ENCODE data around the gene SERPIND1.
A peak's percentile ranks its signal among the peaks of the same experiment; 100 is the strongest.

The SERPIND1 gene

GRCh38 chr22:20744456-20744855, 29.5 kb upstream of the SERPIND1 start:
- in situ Hi-C loops (cut with MboI; ENCODE audit: low sequenced_read_pairs, unreplicated experiment): no loop called here
- TF ChIP-seq, protein P1, sequence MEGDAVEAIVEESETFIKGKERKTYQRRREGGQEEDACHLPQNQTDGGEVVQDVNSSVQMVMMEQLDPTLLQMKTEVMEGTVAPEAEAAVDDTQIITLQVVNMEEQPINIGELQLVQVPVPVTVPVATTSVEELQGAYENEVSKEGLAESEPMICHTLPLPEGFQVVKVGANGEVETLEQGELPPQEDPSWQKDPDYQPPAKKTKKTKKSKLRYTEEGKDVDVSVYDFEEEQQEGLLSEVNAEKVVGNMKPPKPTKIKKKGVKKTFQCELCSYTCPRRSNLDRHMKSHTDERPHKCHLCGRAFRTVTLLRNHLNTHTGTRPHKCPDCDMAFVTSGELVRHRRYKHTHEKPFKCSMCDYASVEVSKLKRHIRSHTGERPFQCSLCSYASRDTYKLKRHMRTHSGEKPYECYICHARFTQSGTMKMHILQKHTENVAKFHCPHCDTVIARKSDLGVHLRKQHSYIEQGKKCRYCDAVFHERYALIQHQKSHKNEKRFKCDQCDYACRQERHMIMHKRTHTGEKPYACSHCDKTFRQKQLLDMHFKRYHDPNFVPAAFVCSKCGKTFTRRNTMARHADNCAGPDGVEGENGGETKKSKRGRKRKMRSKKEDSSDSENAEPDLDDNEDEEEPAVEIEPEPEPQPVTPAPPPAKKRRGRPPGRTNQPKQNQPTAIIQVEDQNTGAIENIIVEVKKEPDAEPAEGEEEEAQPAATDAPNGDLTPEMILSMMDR (IDR thresholded peaks at IDR 0.05; ENCODE audit: borderline replicate concordance, control extremely low read depth, extremely low read depth, insufficient read depth, missing control alignments): no peak
- DNase-seq (ENCODE audit: low spot score): no peak

DNA sequence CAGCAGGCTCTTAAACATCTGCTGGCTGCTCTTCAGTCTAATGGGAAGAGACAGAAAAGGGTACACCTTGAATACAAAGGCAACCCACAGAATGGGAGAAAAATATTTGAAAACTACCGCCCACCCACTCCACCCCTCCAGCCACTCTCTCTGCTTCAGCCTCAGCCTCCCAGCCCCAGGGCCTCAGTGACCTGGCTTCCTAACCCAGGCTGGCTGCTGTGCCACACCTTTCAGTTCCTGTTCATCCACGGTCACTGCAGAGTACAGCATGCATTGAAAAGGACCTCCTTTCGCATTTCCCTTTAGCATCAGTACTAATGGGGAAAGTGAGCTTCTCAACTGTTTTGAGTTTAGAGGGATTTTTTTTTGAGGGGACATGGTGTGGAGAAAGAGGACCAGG, 28.8 kb upstream of the SERPIND1 start:
- in situ Hi-C loops (cut with MboI; ENCODE audit: low sequenced_read_pairs, unreplicated experiment): no loop called here
- no peak for DNase-seq (ENCODE audit: low spot score)
- TF ChIP-seq, protein P1 (IDR thresholded peaks at IDR 0.05; ENCODE audit: borderline replicate concordance, control extremely low read depth, extremely low read depth, insufficient read depth, missing control alignments): no peak

- in situ Hi-C loops (cut with MboI; ENCODE audit: low sequenced_read_pairs, unreplicated experiment): no loop called here
- no peak for DNase-seq (ENCODE audit: low spot score)
- TF ChIP-seq, protein P1 (IDR thresholded peaks at IDR 0.05; ENCODE audit: borderline replicate concordance, control extremely low read depth, extremely low read depth, insufficient read depth, missing control alignments): no peak
Measured at GRCh38 chr22:20746431-20747189, 27.3 kb upstream of the SERPIND1 start.

DNA sequence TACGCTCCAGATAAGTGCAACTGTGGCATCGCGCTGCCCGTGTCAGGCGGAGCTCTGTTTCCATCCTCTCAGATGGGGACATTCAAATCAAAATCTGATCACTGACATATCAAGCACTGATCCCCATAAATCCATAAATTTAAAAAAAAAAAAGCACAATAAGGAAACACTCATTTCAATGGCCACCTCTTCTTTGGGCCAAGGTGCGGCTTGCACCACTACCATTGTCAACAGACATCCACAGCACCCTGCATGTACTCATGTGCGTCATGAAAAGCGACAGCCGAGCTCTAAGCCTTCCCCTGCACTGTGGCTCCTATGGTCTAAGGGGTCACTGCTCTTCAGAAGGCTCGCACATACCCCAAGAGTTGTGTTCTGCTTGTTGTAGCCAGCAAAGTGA, 26.7 kb upstream of the SERPIND1 start:
- in situ Hi-C loops (cut with MboI; ENCODE audit: low sequenced_read_pairs, unreplicated experiment): no loop called here
- TF ChIP-seq, protein P1 (IDR thresholded peaks at IDR 0.05; ENCODE audit: borderline replicate concordance, control extremely low read depth, extremely low read depth, insufficient read depth, missing control alignments): no peak
- no peak for DNase-seq (ENCODE audit: low spot score)

DNA sequence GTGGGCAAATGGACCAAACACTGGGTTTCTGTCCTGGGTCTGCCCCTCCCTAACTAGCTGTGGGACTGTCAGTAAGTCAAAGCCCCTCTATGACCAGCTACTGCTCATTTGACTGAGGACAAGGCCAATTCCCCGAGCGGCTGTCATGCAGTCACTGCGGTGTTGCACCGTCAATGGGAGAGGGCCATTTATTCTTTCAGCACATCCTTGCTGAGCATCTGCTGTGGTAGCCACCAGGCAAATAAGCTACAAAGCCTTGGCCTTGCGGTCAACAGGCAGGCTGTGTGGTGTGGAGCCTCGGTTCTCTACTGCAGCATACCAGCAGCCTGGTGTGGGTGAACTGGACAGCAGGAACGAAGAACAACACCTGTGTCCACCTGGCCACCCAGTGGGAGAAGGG, 25.8 kb upstream of the SERPIND1 start:
- in situ Hi-C loops (cut with MboI; ENCODE audit: low sequenced_read_pairs, unreplicated experiment): no loop called here
- TF ChIP-seq, protein P1 (IDR thresholded peaks at IDR 0.05; ENCODE audit: borderline replicate concordance, control extremely low read depth, extremely low read depth, insufficient read depth, missing control alignments): no peak
- DNase-seq (ENCODE audit: low spot score): no peak

DNA sequence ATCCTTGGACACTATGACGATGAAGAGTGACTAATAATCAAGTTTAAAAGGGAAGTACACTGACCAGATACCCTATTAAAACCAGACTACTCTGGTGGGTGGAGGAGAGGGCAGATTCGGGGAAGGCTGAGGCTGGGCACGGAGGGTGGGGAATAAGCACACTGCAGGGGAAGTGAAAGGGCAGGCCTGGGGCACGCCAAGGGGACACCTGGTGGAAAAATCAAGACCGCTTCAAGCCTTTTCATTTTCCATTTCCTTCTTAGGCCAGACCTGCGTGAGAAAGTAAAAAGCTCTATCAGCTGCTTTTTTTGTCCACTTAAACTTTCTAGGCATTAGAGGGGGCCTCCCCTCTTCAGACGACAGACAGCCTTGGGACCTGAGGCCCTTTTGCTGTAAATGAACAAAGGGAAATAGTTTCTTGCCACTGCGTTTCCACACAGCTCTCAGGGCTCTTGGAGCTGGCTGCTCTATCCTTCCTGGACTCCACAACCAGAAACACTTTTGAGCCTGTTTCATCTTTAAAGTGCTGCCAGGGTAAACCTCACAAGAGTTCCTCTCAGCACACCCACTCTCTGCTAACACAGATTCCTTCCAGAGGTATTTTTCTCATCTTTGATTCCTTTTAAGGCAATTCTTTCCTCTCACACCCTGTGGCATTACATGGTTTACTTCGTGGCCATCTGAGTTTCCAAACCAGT, 25.0 kb upstream of the SERPIND1 start:
- TF ChIP-seq, protein P1 (IDR thresholded peaks at IDR 0.05; ENCODE audit: borderline replicate concordance, control extremely low read depth, extremely low read depth, insufficient read depth, missing control alignments): no peak
- DNase-seq (ENCODE audit: low spot score): peak; percentile 81
- in situ Hi-C loops (cut with MboI; ENCODE audit: low sequenced_read_pairs, unreplicated experiment): no loop called here
